T-helper 2 cell treated with Interferon-gamma antibody and Interleukin-4, amounts not matched to agents 100 ng/mL and 5 ng/mL, for 36 hours (primary cell): ENCODE data around the gene SPI1. TPM values are rescaled to one million over a fixed set of nuclear protein-coding genes. Genes with fewer than 3 reads are reported as not detected.

Experiments
- intact Hi-C: fragments of 100-400 bp; cut with micrococcal nuclease; formaldehyde crosslinking; loops from one replicate; pipeline ENCODE4 v1.15.1; 2023
- total RNA-seq: library from RNA; stranded (reverse); gene quantifications from 2 replicates; pipeline ENCODE4 v1.2.3, GENCODE V29; 2022

The SPI1 gene
- total RNA-seq, 1 donor from 2014 or later, result not detected

DNA sequence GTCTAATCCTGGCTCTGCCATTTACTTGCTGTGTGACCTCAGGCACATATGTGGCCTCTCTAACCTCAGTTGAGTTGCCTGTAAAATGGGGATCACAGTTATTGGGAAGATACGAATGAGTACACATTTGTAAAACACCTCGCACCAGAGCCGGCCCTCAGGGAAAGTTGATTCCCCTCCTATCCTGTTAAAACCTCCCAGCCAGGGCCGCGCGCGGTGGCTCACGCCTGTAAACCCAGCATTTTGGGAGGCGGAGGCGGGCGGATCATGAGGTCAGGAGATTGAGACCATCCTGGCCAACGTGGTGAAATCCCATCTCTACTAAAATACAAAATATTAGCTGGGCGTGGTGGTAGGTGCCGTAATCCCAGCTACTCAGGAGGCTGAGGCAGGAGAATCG lies 18.0 kb downstream of the SPI1 start:
- intact Hi-C loops, result no loop called here

DNA sequence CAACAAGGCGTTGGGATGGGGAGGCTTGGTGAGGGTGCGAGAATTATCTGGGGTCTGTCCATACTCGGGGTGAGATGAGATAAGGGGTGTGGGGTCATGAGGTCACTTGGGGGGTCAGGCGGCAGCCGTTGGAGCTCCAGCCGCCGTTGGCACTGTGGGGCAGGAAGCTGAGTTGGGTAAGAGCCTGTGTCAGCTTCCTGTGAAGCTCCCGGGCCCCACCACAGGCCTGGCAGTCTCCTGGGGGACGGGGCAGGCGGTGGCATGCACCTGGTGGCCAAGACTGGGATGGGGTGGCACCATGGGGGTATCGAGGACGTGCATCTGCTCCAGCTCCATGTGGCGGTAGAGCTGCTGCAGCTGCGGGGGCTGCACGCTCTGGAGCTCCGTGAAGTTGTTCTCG lies 18.8 kb downstream of the SPI1 start:
- intact Hi-C loops, result no loop called here

- intact Hi-C loops, result no loop called here
Measured at GRCh38 chr11:47359162-47359561, 19.2 kb downstream of the SPI1 start.

DNA sequence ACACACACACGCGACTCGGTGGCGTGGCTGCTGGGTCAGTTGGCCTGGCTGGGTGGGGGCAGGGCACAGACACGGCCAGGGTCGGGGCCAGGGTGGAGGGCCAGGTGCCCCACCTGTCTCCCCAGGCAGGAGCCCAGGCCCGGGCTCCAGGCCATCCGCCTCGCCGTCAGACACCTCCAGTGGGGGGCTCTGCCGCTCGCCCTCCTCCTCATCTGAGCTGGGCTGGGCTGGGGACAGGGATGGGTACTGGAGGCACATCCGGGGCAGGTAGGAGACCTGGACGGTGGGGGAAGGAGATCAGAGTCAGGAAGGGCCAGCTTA lies 19.7 kb downstream of the SPI1 start:
- intact Hi-C loops, result no loop called here

GRCh38 chr11:47357985-47358730 lies 20.2 kb downstream of the SPI1 start:
- intact Hi-C loops, result no loop called here

DNA sequence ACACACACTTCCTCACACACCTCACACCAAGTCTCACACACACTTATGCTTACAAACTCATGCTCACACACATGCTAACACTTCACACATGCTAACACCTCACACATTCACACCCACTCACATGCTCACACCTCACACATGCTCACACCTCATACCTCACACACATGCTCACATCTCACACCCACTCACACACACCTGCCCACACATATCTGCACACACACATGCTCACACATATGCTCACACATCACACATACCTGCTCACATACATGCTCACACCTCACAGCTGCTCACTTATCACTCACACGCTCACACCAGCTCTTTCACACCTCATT lies 21.4 kb downstream of the SPI1 start:
- intact Hi-C loops, result no loop called here

DNA sequence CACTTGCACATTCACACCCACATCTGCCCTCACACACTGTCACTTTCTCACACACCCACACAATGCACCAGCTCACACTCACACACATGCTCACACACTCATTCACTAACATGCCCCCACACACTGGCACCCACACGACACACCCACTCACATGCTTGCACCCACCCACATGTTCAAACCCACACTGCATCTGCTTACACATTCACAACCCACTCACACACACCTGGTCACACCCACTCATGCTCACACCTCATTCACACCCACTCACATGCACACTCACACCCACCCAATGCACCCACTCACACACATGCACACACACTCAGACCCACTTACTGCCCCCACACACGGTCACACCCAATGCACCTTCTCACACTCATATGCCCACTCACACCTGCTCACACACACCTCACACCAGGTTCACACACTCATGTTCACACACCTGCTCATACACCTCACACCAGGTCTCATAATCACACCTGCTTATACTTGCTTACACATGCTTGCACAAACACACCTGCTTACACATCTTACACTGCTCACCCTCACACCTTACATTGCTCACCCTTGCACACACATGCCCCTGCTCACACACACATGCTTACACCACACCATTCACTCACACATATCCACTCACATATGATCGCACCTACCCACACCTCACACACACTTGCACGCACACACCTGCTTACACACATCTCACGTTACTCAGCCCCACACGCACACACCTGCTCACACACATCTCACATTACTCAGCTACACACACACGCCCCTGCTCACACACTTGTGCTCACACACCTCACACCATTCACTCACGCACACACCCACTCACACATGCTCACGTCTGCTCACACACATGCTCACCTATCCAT lies 22.0 kb downstream of the SPI1 start:
- intact Hi-C loops, result no loop called here

- intact Hi-C loops, result no loop called here
Measured at GRCh38 chr11:47355283-47356128, 22.8 kb downstream of the SPI1 start.

GRCh38 chr11:47354913-47355282 lies 23.4 kb downstream of the SPI1 start:
- intact Hi-C loops, result no loop called here

- intact Hi-C loops, result no loop called here
Measured at GRCh38 chr11:47353978-47354774, 24.2 kb downstream of the SPI1 start.

DNA sequence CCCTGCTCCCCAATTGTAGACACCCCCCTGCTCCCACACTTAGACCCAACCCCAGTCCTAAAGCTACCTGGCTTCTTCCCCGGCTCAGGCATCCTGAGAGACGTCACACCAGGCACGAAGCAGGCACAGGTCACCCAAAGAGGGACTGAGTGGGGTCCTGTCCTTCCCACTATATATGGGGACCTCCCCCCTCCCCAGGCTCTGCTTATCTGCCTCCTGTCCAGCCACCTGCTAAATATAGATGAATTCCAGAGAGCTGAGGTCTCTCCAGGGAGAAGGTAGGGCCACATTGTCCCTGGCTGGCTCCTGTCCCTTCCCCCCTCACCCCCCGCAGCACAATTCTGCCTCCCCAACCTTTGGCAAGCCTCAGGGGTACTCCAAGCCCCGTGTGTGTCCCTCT lies 25.8 kb downstream of the SPI1 start, which contains the start of gene MYBPC3:
TSS of gene MYBPC3 (minus strand) at position 147 of the 400 bp plus-strand sequence. CDS start at position 92, 55 bp downstream.
- intact Hi-C loops, result no loop called here

GRCh38 chr11:47351156-47352126 lies 26.9 kb downstream of the SPI1 start:
- intact Hi-C loops, result no loop called here

- intact Hi-C loops, result no loop called here
Measured at GRCh38 chr11:47350315-47350714, 28.0 kb downstream of the SPI1 start.

DNA sequence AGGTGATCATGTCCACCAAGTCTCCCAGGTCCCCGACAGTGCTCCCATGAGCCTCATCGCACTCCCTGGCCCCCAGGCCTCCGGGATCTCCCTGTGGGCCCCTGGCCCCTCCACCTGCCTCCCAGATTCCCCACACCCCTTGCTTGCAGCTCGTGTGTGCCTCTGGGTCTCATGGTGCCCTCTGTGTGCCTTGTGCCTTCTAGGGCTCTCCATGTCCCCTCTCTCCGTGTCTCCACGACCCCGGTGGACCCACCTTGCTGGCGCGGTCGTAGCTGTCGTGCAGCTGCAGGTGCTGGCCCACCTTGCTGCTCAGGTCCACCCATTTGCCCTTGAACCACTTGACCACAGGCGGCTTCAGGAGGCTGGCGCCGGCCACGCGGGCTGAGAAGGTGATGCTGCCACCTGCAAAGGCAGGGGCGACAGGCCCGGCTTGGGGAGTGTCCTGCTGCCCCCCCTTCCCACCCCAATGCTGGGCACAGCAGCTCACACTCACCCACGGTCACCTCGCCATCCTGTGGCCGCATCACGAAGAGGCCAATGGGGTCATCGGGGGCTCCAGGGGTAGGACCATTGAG lies 28.7 kb downstream of the SPI1 start:
- intact Hi-C loops, result no loop called here

DNA sequence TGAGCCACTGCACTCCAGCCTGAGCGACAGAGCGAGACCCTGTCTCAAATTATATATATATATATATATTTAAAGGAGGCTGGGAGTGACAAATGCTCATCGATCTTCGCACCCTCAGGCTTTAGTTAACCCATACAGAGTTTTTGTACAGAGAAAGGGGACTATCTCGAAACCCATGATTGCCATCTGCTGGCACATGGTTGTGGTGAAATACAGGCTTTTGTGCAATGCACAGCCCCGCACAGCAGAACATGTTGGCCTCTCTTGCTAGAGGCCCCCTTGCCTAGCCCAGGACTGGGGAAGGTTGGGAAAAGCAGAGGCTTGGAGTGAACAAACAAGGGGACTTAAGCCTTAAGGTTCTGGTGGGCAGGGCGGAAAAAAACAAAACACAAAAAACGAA lies 29.5 kb downstream of the SPI1 start:
- intact Hi-C loops, result no loop called here

DNA sequence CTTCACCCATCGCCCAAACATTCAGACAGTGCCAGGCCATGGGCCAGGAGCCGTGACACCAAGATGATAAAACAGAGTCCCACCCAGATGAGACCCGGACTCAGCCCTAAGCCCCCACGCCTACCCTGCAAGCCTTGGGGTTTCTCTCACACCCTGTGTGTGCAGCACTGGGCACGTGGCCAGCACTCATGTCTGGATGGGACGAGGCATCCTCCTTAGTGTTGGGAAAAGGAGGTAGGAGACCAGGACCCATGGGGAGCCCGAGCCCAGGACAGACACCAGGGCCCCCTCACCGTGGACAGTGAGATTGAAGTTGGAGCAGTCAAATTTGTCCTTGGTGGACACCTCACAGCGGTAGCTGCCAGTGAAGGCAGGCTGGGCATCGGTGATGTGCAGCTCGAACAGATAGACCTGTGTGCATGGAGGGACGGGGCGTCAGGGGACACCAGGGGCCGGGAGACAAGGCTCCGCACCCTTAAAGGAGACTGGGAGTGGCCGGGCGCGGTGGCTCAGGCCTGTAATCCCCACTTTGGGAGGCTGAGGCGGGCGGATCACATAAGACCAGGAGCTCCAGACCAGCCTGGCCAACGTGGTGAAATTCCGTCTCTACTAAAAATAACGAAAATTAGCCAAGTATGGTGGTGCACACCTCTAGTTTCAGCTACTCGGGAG lies 30.1 kb downstream of the SPI1 start:
- intact Hi-C loops, result no loop called here

GRCh38 chr11:47347137-47347536 lies 31.2 kb downstream of the SPI1 start:
- intact Hi-C loops, result no loop called here

GRCh38 chr11:47345890-47346563 lies 32.3 kb downstream of the SPI1 start:
- intact Hi-C loops, result no loop called here
